Keratinocyte (primary cell): ENCODE data around the gene FMNL3. TPM values are rescaled to one million over a fixed set of nuclear protein-coding genes. Genes with fewer than 3 reads are reported as not detected.

ENCODE experiments used
- DNase-seq: peaks from one replicate; pipeline ENCODE4 v3.0.0-alpha.2; 2011; ENCODE audit warnings: low read depth, missing footprints, low spot score
- FAIRE-seq: peaks from 2 replicates; lab custom pipeline; 2011; peaks lifted over from hg19 to GRCh38; lab: Jason Lieb, UNC
- H2AFZ ChIP-seq: 2 replicates; pipeline ENCODE4 v1.6.0; 2012; ENCODE audit warnings: low read length, control low read depth, inconsistent platforms; ENCODE audit not compliant: control insufficient read depth
- H3K27ac ChIP-seq: 2 replicates; pipeline ENCODE4 v1.5.1; 2011; ENCODE audit warnings: low read length; ENCODE audit not compliant: control insufficient read depth, insufficient read depth
- H3K27me3 ChIP-seq: 3 replicates; pipeline ENCODE4 v1.6.0; 2011; ENCODE audit warnings: low read length; ENCODE audit not compliant: control insufficient read depth, insufficient read depth; ENCODE audit errors: extremely low read depth
- H3K36me3 ChIP-seq, 2 experiments: 2 replicates in 1 of 2; 3 replicates in 1 of 2; pipeline ENCODE4 v1.5.1; 2011; ENCODE audit warnings: low read length in 2 of 2, mild to moderate bottlenecking in 1 of 2; ENCODE audit not compliant: control insufficient read depth in 2 of 2, insufficient read depth in 2 of 2; ENCODE audit errors: extremely low read depth in 1 of 2
- H3K4me1 ChIP-seq: 3 replicates; pipeline ENCODE4 v1.5.1; 2011; ENCODE audit warnings: low read length; ENCODE audit not compliant: control insufficient read depth, insufficient read depth; ENCODE audit errors: extremely low read depth
- H3K4me2 ChIP-seq: 3 replicates; pipeline ENCODE4 v1.6.0; 2011; ENCODE audit warnings: low read depth, low read length; ENCODE audit not compliant: control insufficient read depth, insufficient read depth; ENCODE audit errors: extremely low read depth
- H3K4me3 ChIP-seq, 3 experiments: fragments of 200-600 bp in 1 of 3; sonication (generic) in 1 of 3; 2 replicates in 2 of 3; 3 replicates in 1 of 3; pipeline ENCODE4 v1.5.1; 2011 to 2016; ENCODE audit warnings: low read length in 3 of 3, mild to moderate bottlenecking in 3 of 3, control low read depth in 2 of 3, inconsistent platforms in 1 of 3, low read depth in 1 of 3, mixed read lengths in 1 of 3, mixed run types in 1 of 3, moderate library complexity in 1 of 3; ENCODE audit not compliant: control insufficient read depth in 2 of 3, insufficient read depth in 2 of 3; ENCODE audit errors: extremely low read depth in 1 of 3
- H3K79me2 ChIP-seq: 2 replicates; pipeline ENCODE4 v1.6.0; 2012; ENCODE audit warnings: low read length; ENCODE audit not compliant: control insufficient read depth, insufficient read depth
- H3K9ac ChIP-seq: 3 replicates; pipeline ENCODE4 v1.6.0; 2011; ENCODE audit warnings: low read length; ENCODE audit not compliant: control insufficient read depth, insufficient read depth; ENCODE audit errors: extremely low read depth
- H3K9me1 ChIP-seq: 3 replicates; pipeline ENCODE4 v1.6.0; 2011; ENCODE audit warnings: low read length; ENCODE audit not compliant: control insufficient read depth, insufficient read depth; ENCODE audit errors: extremely low read depth
- H3K9me3 ChIP-seq: 2 replicates; pipeline ENCODE4 v1.5.1; 2012; ENCODE audit warnings: low read depth, low read length; ENCODE audit not compliant: control insufficient read depth
- H4K20me1 ChIP-seq: 3 replicates; pipeline ENCODE4 v1.6.0; 2011; ENCODE audit warnings: low read length; ENCODE audit not compliant: control insufficient read depth, insufficient read depth; ENCODE audit errors: extremely low read depth
- EZH2 ChIP-seq: IDR thresholded peaks from one replicate; pipeline ENCODE4 v1.6.1; 2012; ENCODE audit warnings: inconsistent platforms, mild to moderate bottlenecking, low read length, moderate library complexity
- dilution Hi-C: fragments of 300-500 bp; cut with MboI; formaldehyde crosslinking; loops from one replicate; pipeline ENCODE4 v1.7.0; 2020; ENCODE audit warnings: low sequenced_read_pairs; ENCODE audit not compliant: extremely low pct_ligation_motif_present
- polyA plus RNA-seq, 5 experiments: library from polyadenylated mRNA; depleted of rRNA in 3 of 5; stranded (reverse) in 3 of 5; stranded (forward) in 1 of 5; unstranded in 1 of 5; fragments of >200 nt; gene quantifications; 1 replicate in 1 of 5; 2 replicates in 3 of 5; 3 replicates in 1 of 5; pipeline versions ENCODE4 v1.2.1 to v1.2.3, GENCODE V29; 2011 to 2012; ENCODE audit warnings: missing spikeins in 2 of 5, low read depth in 1 of 5, low replicate concordance in 1 of 5
- TF ChIP-seq, protein P1 (sequence below), 3 experiments: IDR thresholded peaks in 1 of 3; conservative IDR thresholded peaks in 1 of 3; optimal IDR thresholded peaks in 1 of 3; 2 replicates in 2 of 3; 3 replicates in 1 of 3; pipeline versions ENCODE3 to v1.5.1; 2011; ENCODE audit warnings: low read length in 3 of 3, mild to moderate bottlenecking in 3 of 3, moderate library complexity in 2 of 3, control low read depth in 1 of 3, inconsistent platforms in 1 of 3; ENCODE audit not compliant: insufficient read depth in 2 of 3; ENCODE audit errors: extremely low read depth in 1 of 3

FMNL3 gene
- polyA plus RNA-seq, 1 donor (not counting 4 experiments of a cell fraction or from before 2014, with no cell fraction given) = 1.1 TPM

DNA sequence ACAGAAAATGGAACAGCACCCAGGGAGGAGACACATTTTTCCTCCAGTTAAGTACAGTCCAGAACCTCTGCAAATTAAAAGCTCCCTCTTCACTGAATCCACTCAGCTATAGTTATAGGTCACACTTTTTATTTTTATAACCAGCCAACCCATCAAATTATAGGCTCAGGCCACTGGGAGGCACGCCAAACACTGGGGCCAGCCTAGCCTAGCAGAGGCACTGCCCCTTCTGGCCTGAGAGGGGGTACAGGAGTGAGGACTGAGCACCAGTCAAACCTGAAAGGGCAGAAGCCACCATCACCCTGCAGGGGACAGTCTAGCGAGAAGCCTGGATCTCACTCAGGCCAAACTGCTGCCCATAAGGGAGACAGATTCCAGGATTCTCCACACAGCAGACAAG, 19.3 kb downstream of the FMNL3 start:
- FAIRE-seq (no peak), DNase-seq (no peak)
- Histone ChIP-seq H3K9ac (no peak overlapping the region), H3K4me3 (no peak overlapping the region), H3K79me2 (no peaks in the 10 kb centered on the region), H3K27ac (no peak overlapping the region), H3K27me3 (peaks cover 3% of the 10 kb centered on the region), H4K20me1 (no peaks in the 10 kb centered on the region), H3K36me3 (no peaks in the 10 kb centered on the region), H3K4me2 (no peak overlapping the region), H3K4me1 (no peaks in the 10 kb centered on the region), H3K9me3 (no peaks in the 10 kb centered on the region), H3K9me1 (no peaks in the 10 kb centered on the region), H2AFZ (no peak overlapping the region)
- TF ChIP-seq EZH2 = no peak
- TF ChIP-seq, protein P1, sequence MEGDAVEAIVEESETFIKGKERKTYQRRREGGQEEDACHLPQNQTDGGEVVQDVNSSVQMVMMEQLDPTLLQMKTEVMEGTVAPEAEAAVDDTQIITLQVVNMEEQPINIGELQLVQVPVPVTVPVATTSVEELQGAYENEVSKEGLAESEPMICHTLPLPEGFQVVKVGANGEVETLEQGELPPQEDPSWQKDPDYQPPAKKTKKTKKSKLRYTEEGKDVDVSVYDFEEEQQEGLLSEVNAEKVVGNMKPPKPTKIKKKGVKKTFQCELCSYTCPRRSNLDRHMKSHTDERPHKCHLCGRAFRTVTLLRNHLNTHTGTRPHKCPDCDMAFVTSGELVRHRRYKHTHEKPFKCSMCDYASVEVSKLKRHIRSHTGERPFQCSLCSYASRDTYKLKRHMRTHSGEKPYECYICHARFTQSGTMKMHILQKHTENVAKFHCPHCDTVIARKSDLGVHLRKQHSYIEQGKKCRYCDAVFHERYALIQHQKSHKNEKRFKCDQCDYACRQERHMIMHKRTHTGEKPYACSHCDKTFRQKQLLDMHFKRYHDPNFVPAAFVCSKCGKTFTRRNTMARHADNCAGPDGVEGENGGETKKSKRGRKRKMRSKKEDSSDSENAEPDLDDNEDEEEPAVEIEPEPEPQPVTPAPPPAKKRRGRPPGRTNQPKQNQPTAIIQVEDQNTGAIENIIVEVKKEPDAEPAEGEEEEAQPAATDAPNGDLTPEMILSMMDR (optimal IDR thresholded peaks at IDR 0.05 in 1 of 3, IDR thresholded peaks at IDR 0.05 in 1 of 3, conservative IDR thresholded peaks at IDR 0.05 in 1 of 3; ENCODE audit: extremely low read depth in 1 of 3, insufficient read depth in 2 of 3, low read length in 3 of 3) = no peak
- dilution Hi-C loops = no loop called here

DNA sequence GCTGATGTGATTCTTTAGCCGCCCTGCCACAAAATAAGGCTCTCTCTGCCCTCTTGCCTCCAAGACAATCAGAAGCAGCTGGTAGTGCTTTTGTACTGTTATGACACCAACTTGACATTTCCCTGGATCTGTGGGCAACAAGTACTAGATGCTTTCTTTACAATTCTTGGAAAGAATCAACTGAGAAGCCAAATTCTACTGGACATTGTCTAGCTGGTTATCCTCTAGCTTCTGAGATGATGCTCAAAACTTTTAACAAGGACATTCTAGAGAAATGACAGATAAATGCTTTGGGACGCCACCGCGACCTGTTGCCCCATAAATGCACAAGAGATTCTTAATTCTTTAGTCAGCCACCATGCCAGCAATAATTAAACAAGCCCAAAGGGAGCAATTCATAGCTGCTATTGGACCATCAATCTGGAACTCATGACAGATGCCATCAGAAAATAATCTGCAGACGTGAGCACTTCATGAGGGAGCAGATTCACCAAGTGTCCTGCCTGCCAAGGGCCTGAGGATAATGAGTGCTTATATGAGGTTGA, 22.8 kb downstream of the FMNL3 start:
- FAIRE-seq (no peak), DNase-seq (no peak)
- Histone ChIP-seq H4K20me1 (no peaks in the 10 kb centered on the region), H3K4me3 (no peak overlapping the region), H3K27ac (no peak overlapping the region), H3K4me2 (no peak overlapping the region), H3K27me3 (peaks cover 3% of the 10 kb centered on the region), H3K9me3 (no peaks in the 10 kb centered on the region), H3K79me2 (no peaks in the 10 kb centered on the region), H2AFZ (no peak overlapping the region), H3K9me1 (no peaks in the 10 kb centered on the region), H3K9ac (no peak overlapping the region), H3K4me1 (no peaks in the 10 kb centered on the region), H3K36me3 (no peaks in the 10 kb centered on the region)
- TF ChIP-seq EZH2 = no peak
- TF ChIP-seq, protein P1 (optimal IDR thresholded peaks at IDR 0.05 in 1 of 3, IDR thresholded peaks at IDR 0.05 in 1 of 3, conservative IDR thresholded peaks at IDR 0.05 in 1 of 3; ENCODE audit: extremely low read depth in 1 of 3, insufficient read depth in 2 of 3, low read length in 3 of 3) = no peak
- dilution Hi-C loops = no loop called here
